Stimulated activated CD8-positive, alpha-beta memory T cell treated with anti-CD3 and anti-CD28 coated beads, Interleukin-12 subunit alpha, Interleukin-12 subunit beta, amount 100 ng/mL, for 24 hours (primary cell): ENCODE data around the gene NUDT2.
"Not testable (repeated sequence)": the region's sequence is repeated elsewhere in the genome, so short reads cannot be mapped to it uniquely, and the experiment has no call there.

ENCODE experiments used
- DNase-seq: peaks from one replicate; pipeline ENCODE4 v3.0.0-alpha.2; 2020; ENCODE audit errors: extremely low read depth

Gene NUDT2

DNA sequence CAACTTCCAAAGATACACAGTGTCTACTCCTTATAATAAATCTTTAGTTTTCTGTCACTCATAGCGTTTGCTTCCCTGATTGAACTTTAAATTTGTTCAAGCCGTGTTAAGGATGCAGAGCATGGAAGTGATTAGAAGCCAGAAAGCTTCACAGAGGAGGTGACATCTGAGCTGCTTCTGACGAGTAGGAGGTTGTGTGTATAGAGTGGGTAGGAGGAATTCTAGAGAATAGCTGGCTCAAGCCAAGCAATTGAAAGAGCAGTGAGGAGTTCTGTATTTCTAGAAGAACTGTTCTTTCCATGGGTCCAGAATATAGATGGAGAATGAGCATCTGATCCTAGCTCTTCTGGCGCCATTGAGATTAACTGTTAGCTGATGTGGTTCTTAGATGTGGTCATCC lies 6.0 kb downstream of the NUDT2 start:
- DNase-seq, result no peak

GRCh38 chr9:34337403-34337802 lies 8.0 kb downstream of the NUDT2 start:
- DNase-seq, result no peak

GRCh38 chr9:34338079-34338478 lies 8.7 kb downstream of the NUDT2 start:
- DNase-seq, result not testable (repeated sequence)

DNA sequence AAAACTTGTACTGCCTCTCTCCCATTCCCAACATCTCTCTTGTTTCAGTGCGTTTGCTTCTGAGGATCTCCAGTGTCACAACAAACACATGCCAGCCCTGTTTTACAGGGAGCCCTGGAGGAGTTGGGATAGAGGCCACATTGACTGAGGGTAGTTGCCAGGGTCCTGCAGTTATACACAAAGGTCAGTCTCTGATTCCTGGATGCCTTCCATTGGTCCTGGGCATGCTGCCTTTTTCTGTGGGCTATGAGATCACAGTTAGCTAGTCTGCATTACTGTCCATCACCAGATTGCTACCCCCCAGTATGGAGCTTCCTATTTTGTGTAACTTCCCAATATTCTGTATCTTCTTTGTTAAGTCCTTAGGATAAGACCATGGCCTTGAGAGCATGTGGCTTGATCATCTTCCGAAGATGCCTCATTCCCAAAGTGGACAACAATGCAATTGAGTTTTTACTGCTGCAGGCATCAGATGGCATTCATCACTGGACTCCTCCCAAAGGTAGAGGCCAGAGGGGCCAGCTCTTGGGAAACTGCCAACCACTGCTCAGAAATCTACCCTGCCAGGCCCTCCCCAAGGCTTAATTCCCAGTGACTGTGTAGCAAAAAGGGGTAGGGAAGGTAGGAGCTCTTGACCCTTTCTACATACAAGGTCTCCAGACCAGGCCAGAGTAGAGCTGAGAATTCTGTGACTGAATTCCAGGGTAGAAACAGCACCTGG lies 9.5 kb downstream of the NUDT2 start:
- DNase-seq, result no peak

DNA sequence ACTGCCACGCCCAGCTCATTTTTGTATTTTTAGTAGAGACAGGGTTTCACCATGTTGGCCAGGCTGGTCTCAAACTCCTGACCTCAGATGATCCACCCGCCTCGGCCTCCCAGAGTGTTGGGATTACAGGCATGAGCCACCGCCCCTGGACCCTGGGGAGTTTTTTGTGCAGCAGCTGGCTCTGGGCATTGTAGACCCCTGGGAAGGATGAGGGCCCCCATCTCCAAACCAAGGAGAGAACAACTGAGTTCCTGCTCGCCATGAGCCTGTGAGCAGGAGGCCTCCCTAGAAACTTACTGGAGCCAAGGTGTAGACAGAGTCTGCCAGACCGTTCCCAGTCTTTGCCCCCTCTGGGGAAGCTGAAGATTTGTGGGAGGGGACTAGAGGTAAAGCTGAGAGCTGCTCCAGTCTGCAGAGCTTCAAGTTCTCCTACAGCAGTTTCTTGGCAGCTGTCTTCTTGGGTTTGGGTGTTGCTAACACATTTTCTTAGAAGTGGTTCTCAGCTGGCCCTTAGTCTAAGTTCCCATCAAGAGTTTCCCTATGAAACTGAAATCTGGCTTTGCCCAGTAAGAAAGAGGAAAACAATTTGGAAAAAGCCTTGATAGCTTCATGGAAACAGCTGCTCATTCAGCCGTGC lies 12.4 kb downstream of the NUDT2 start:
- no peak for DNase-seq

DNA sequence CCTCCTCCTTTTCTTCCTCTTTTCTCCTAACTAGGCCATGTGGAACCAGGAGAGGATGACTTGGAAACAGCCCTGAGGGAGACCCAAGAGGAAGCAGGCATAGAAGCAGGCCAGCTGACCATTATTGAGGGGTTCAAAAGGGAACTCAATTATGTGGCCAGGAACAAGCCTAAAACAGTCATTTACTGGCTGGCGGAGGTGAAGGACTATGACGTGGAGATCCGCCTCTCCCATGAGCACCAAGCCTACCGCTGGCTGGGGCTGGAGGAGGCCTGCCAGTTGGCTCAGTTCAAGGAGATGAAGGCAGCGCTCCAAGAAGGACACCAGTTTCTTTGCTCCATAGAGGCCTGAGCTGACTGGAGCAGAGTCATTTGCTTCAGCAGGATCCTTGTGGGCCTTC lies 13.7 kb downstream of the NUDT2 start:
- no peak for DNase-seq

DNA sequence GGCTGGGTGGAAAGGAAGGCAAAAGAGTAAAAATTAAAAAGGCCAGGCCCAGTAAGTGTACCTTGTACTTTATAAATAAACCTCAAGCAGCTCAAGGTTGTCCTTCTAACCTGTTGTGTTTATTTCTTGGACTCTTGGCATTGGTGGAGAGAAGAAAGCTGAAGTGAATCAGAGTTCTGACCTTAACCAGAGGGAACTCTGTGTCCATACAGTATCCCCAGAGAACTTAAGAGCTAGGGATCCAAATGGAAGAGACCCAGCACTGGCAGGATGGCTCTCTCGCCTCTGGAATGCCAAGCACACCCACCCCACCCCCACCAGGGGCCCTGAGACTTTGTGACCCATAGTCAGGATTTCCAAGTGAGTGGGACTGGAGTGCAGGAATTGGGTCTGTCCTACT lies 14.2 kb downstream of the NUDT2 start:
- no peak for DNase-seq

DNA sequence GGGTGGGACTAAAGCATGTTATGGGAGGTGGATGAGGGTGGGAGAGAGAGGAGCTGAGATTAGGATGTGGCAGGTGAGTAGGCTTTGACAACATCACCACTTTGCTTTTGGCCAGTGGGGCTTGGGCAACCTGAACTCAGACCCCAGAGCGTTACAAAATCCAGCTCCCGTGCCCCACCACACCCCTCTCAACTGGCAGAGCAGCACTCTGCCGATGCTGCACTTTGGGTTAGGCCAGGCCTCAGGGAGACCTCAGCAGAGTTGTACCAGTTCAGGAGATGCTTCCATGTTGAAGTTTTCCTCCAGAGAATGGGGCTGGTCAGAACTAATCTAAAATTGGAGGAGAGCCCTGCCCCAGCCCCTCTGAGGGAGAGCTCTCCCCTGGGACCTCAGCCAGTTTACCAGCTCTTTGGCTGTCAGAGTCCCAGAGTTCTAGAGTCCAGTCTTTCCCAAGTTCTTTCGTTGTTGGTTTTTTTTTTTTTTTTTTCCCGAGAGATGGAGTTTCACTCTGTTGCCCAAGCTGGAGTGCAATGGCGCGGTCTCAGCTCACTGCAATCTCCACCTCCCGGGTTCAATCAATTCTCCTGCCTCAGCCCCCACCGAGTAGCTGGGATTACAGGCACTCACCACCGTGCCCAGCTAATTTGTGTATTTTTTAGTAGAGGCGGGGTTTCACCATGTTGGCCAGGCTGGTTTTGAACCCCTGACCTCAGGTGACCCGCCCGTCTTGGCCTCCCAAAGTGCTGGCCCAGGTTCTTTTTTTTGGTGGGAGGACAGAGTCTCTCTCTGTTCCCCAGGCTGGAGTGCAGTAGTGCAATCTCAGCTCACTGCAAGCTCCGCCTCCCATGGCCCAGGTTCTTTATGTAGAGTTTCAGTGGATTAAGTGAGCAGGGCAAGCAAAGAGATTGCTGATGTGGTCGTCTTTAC lies 17.8 kb downstream of the NUDT2 start:
- no peak for DNase-seq

- no peak for DNase-seq
Measured at GRCh38 chr9:34347800-34348158, 18.4 kb downstream of the NUDT2 start.

- DNase-seq, result no peak
Measured at GRCh38 chr9:34349324-34349723, 20.0 kb downstream of the NUDT2 start.

DNA sequence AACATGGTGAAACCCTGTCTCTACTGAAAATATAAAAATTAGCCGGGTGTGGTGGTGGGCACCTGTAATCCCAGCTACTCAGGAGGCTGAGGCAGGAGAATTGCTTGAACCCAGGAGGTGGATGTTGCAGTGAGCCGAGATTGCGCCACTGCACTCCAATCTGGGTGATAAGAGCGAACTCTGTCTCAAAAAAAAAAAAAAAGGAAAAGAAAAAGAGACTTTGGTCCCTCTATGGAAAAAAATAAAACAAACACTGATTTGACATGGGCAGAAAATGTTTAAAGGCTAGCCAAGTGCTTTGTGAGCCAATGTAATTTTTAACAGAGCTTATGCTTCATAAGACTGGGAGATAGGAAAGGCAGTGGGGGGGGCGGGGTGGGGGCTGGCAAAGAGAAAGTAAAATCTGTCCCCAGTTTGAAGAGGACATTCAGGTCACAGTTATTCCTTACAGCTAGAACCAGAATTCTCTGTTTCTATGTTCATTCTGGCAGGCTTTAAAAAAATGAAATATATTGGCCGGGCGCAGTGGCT lies 22.8 kb downstream of the NUDT2 start:
- DNase-seq, result not testable (repeated sequence)

GRCh38 chr9:34352957-34353356 lies 23.6 kb downstream of the NUDT2 start:
- DNase-seq, result not testable (repeated sequence)

GRCh38 chr9:34362614-34363214 lies 33.3 kb downstream of the NUDT2 start:
- DNase-seq, result no peak

- DNase-seq, result no peak
Measured at GRCh38 chr9:34363619-34364351, 34.4 kb downstream of the NUDT2 start.

DNA sequence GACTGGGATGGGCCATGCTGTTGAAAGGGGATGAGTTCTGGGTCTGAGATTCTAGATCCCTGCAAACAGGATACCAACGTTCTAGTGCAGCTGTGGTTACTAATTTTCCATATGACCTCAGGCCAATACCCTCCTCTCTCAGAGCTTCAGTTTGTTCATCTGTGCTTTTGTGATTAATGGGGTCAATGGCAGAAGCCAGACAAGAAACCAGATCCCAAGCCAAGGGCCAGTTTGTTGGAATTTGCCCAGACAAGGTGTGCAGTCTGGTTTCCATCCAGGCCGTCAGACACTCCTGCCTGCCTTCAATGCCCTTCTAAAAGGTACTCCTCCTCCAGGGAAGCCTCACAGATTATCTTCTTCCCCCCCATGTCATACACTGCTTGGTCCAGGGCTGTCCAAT lies 35.9 kb downstream of the NUDT2 start:
- no peak for DNase-seq

- no peak for DNase-seq
Measured at GRCh38 chr9:34366365-34366764, 37.0 kb downstream of the NUDT2 start.

DNA sequence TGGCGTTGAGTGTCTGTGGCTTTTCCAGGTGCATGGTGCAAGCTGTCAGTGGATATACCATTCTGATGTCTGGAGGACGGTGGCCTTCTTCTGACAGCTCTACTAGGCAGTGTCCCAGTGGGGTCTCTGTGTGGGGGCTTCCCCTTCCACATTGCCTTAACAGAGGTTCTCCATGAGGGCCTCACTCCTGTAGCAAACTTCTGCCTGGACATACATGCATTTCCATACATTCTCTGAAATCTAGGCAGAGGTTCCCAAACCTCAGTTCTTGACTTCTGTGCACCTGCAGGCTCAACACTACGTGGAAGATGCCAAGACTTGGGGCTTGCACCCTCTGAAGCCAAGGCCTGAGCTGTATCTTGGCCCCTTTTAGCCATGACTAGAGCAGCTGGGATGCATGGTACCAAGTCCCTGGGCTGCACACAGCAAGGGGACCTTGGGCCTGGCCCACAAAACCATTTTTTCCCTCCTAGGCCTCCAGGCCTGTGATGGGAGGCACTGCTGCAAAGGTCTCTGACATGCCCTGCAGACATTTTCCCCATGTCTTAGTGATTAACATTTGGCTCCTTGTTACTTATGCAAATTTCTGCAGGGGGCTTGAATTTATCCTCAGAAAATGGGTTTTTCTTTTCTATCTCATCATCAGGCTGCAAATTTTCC lies 38.5 kb downstream of the NUDT2 start:
- not testable (repeated sequence) for DNase-seq

DNA sequence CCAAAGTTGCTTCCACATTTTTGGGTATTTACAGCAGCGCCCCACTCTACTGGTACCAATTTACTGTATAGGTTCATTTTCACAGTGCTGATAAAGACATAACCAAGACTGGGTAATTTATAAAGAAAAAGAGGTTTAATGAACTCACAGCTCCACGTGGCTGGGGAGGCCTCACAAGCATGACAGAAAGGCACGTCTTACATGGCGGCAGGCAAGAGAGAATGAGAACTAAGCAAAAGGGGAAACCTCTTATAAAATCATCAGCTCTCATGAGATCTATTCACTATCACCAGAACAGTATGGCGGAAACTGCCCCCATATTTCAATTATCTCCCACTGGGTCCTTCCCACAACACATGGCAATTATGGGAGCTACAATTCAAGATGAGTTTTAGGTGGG lies 39.4 kb downstream of the NUDT2 start:
- not testable (repeated sequence) for DNase-seq

GRCh38 chr9:34369636-34370035 lies 40.3 kb downstream of the NUDT2 start:
- no peak for DNase-seq

- no peak for DNase-seq
Measured at GRCh38 chr9:34370335-34370969, 41.1 kb downstream of the NUDT2 start.
